Brain microvascular endothelial cell (primary cell): ENCODE results near the gene LHFPL2.

ENCODE experiments used
- DNase-seq: peaks from one replicate; pipeline ENCODE4 v3.0.0-alpha.2; 2020
- H3K27ac ChIP-seq: fragments of 250-450 bp; sonication (Bioruptor Pico); 2 replicates; pipeline ENCODE4 v1.5.1; 2020; ENCODE audit warnings: mild to moderate bottlenecking, moderate library complexity
- H3K27me3 ChIP-seq: fragments of 250-450 bp; sonication (Bioruptor Pico); replicated peaks from 2 replicates; pipeline ENCODE4 v1.5.1; 2020; ENCODE audit warnings: mild to moderate bottlenecking
- H3K36me3 ChIP-seq: fragments of 250-450 bp; sonication (Bioruptor Pico); replicated peaks from 2 replicates; pipeline ENCODE4 v1.5.1; 2020; ENCODE audit warnings: mild to moderate bottlenecking
- H3K4me3 ChIP-seq: 2 replicates; pipeline ENCODE4 v1.5.1; 2011; ENCODE audit warnings: low read depth, mild to moderate bottlenecking, control low read depth, low read length, moderate library complexity
- in situ Hi-C: cut with HindIII; loops from 2 replicates; pipeline ENCODE4 v1.10.0; 2017; ENCODE audit warnings: low sequenced_read_pairs, low pct_ligation_motif_present
- TF ChIP-seq, protein P1 (sequence below): IDR thresholded peaks from 2 replicates; pipeline ENCODE4 v1.5.1; 2011; ENCODE audit warnings: low read depth, mild to moderate bottlenecking, moderate library complexity, low read length, control low read depth, inconsistent platforms; ENCODE audit errors: missing control alignments

Gene LHFPL2

GRCh38 chr5:78591138-78591612, 57.4 kb downstream of the LHFPL2 start:
- Histone ChIP-seq H3K27me3 (no peaks in the 10 kb centered on the region), H3K4me3 (no peak overlapping the region), H3K27ac (peak overlapping the region; percentile 99), H3K36me3 (peaks cover 5% of the 10 kb centered on the region)
- in situ Hi-C loops, result no loop called here
- DNase-seq, result peak; percentile 60
- TF ChIP-seq, protein P1, sequence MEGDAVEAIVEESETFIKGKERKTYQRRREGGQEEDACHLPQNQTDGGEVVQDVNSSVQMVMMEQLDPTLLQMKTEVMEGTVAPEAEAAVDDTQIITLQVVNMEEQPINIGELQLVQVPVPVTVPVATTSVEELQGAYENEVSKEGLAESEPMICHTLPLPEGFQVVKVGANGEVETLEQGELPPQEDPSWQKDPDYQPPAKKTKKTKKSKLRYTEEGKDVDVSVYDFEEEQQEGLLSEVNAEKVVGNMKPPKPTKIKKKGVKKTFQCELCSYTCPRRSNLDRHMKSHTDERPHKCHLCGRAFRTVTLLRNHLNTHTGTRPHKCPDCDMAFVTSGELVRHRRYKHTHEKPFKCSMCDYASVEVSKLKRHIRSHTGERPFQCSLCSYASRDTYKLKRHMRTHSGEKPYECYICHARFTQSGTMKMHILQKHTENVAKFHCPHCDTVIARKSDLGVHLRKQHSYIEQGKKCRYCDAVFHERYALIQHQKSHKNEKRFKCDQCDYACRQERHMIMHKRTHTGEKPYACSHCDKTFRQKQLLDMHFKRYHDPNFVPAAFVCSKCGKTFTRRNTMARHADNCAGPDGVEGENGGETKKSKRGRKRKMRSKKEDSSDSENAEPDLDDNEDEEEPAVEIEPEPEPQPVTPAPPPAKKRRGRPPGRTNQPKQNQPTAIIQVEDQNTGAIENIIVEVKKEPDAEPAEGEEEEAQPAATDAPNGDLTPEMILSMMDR, result no peak

GRCh38 chr5:78589923-78590322, 58.6 kb downstream of the LHFPL2 start:
- H3K27me3 ChIP-seq, result no peaks in the 10 kb centered on the region
- H3K4me3 ChIP-seq, result no peak overlapping the region
- TF ChIP-seq, protein P1, result no peak
- H3K27ac ChIP-seq, result no peak overlapping the region
- in situ Hi-C loops, result no loop called here
- no peak for DNase-seq
- H3K36me3 ChIP-seq, result peaks cover 8% of the 10 kb centered on the region

DNA sequence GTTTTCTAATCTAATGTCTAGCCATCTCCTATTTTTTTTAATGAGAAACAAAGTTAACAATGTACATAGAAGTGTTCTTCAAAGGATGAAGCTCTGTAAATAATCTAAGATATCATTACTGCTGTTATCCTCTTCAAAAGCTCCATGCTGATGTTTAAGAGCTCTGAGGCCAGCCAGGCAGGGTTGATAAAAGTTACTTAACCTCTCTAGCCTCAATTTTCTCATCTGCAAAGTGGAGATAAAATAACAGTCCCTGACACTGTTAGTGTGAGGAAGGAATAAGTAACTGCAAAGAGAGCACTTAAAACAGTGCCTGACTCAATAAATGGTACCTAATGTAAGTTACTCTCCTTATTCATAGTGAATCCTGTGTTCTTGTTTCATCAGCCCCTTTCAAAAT, 60.1 kb downstream of the LHFPL2 start:
- in situ Hi-C loops, result no loop called here
- Histone ChIP-seq H3K36me3 (peaks cover 11% of the 10 kb centered on the region), H3K27me3 (no peaks in the 10 kb centered on the region), H3K4me3 (no peak overlapping the region), H3K27ac (peak overlapping the region; percentile 94)
- TF ChIP-seq, protein P1, result no peak
- no peak for DNase-seq

DNA sequence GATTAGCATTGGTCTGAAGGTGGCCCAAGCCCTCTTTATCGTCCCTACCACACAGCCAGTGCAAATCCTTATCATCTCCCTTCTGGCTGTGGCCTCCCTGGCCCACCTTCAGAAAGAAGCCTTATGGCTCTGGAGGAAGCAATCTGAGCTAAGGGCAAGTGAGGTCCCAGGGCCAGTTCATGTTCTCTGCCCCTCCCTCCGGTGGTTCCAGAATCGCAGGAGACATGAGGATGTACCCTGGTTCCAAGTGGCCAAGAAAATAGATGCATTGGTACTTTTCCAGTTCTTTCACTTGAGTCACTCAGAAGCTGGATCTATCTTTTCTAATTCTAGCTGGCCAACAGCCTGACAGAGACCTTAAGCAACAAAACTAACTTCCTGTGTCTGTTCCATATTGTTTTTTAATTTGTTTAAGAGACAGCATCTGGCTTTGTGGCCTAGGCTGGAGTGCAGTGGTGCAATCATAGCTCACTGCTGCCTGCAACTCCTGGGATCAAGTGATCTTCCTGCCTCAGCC, 60.7 kb downstream of the LHFPL2 start:
- TF ChIP-seq, protein P1, result no peak
- DNase-seq, result no peak
- Histone ChIP-seq H3K27me3 (no peaks in the 10 kb centered on the region), H3K36me3 (peaks cover 11% of the 10 kb centered on the region), H3K27ac (peak overlapping the region; percentile 94), H3K4me3 (no peak overlapping the region)
- in situ Hi-C loops, result no loop called here

- TF ChIP-seq, protein P1, result no peak
- H3K36me3 ChIP-seq, result peaks cover 11% of the 10 kb centered on the region
- H3K27ac ChIP-seq, result peak overlapping the region; percentile 94
- in situ Hi-C loops, result no loop called here
- no peak overlapping the region for H3K4me3 ChIP-seq
- no peak for DNase-seq
- no peaks in the 10 kb centered on the region for H3K27me3 ChIP-seq
These were observed 61.3 kb downstream of the LHFPL2 start for GRCh38 chr5:78587081-78587774.
